Neutrophil (primary cell): Measurements from ENCODE around the gene JAK1.

Experiments
- H3K27ac ChIP-seq: fragments of 200-600 bp; sonication (generic); 2 replicates; pipeline ENCODE4 v1.5.1; 2016; ENCODE audit warnings: mild to moderate bottlenecking, moderate library complexity
- H3K27me3 ChIP-seq: fragments of 200-600 bp; sonication (generic); 2 replicates; pipeline ENCODE4 v1.6.0; 2016; ENCODE audit warnings: mild to moderate bottlenecking
- H3K36me3 ChIP-seq: fragments of 200-600 bp; sonication (generic); 2 replicates; pipeline ENCODE4 v1.5.1; 2017
- H3K4me1 ChIP-seq, 2 experiments: fragments of 200-600 bp in 1 of 2; sonication (generic) in 1 of 2; 1 replicate in 1 of 2; 2 replicates in 1 of 2; pipeline versions ENCODE4 v1.5.1 to v1.6.1; 2013 to 2016; ENCODE audit warnings: low read depth in 1 of 2, low read length in 1 of 2, mild to moderate bottlenecking in 1 of 2, moderate library complexity in 1 of 2; ENCODE audit not compliant: control insufficient read depth in 1 of 2, insufficient read depth in 1 of 2
- H3K4me3 ChIP-seq, 2 experiments: fragments of 200-600 bp in 1 of 2; sonication (generic) in 1 of 2; 1 replicate in 1 of 2; 2 replicates in 1 of 2; pipeline ENCODE4 v1.5.1; 2013 to 2016; ENCODE audit warnings: low read depth in 1 of 2, low read length in 1 of 2, mild to moderate bottlenecking in 1 of 2, moderate library complexity in 1 of 2
- H3K9me3 ChIP-seq: fragments of 200-600 bp; sonication (generic); 2 replicates; pipeline ENCODE4 v1.5.1; 2016
- TF ChIP-seq, protein P1 (sequence below): fragments of 200-600 bp; sonication (generic); IDR thresholded peaks from 2 replicates; pipeline ENCODE4 v1.5.1; 2016; ENCODE audit warnings: antibody characterized with exemption

The JAK1 gene

DNA sequence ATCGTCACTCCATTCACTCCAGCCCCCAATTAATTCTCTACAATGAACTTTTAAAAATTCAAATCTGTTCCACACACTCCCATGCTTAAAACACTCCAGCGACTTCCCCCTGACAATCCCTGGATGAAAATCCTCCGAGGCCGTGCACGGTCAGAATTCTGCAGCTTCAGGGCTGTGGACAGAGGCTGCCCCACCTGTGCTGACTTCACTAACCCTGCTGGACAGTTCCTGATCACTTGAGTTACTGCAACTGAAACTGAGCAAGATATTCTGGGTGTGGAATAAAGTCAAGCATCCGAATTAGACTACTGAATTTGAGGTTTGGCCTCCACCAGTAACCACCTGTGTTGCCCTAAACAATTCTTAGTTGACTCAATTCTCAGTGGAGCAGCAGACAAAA lies 1.0 kb upstream of the JAK1 start:
- Histone ChIP-seq H3K27ac (no peak overlapping the region), H3K4me1 (peaks cover 38% of the 10 kb centered on the region in 2 experiments), H3K36me3 (no peaks in the 10 kb centered on the region), H3K9me3 (no peaks in the 10 kb centered on the region), H3K4me3 (no peak overlapping the region), H3K27me3 (peaks cover 5% of the 10 kb centered on the region)
- TF ChIP-seq, protein P1, sequence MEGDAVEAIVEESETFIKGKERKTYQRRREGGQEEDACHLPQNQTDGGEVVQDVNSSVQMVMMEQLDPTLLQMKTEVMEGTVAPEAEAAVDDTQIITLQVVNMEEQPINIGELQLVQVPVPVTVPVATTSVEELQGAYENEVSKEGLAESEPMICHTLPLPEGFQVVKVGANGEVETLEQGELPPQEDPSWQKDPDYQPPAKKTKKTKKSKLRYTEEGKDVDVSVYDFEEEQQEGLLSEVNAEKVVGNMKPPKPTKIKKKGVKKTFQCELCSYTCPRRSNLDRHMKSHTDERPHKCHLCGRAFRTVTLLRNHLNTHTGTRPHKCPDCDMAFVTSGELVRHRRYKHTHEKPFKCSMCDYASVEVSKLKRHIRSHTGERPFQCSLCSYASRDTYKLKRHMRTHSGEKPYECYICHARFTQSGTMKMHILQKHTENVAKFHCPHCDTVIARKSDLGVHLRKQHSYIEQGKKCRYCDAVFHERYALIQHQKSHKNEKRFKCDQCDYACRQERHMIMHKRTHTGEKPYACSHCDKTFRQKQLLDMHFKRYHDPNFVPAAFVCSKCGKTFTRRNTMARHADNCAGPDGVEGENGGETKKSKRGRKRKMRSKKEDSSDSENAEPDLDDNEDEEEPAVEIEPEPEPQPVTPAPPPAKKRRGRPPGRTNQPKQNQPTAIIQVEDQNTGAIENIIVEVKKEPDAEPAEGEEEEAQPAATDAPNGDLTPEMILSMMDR, result no peak

DNA sequence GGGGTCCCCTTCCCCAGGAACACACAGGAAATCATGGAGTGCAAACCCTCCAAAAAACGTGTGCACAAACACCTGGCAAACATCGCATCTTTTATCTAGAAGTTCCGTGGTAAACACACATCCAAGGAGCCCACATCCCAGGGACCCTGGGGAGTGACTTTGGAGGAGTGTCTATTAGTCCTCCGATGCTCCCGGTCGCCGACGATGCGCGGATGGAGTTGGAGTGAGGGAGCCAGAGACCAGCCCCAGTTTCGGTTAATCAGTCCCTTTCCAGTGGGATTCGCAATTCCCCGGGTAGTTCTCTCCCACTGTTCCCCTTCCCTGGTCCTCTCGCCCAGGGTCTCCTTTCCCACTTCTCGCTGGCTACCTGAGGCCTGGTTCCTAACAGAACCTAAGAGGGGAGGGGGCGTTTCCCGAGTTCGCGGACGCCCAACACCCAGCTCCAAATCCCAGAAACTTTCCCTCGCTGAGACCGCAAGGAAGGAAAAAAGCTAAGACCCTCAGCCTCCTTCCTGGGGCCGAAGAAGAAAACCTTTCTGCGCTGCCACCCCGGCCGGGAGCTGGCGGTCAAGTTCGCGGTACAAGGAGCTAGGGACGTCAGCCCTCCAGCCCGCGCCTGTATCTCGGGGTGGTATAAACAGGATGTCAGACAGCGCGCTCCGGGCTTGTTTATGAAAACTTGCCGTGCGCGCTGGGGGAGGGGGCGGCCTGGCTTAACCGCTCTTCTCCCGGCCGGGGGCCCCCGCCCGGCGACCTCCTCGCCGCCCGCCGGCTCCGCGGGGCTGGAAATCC lies 787 bp downstream of the JAK1 start:
- Histone ChIP-seq H3K4me1 (peaks cover 47 to 54% of the 10 kb centered on the region in 2 experiments), H3K27ac (peak overlapping the region; percentile 97)
- TF ChIP-seq, protein P1, result no peak

DNA sequence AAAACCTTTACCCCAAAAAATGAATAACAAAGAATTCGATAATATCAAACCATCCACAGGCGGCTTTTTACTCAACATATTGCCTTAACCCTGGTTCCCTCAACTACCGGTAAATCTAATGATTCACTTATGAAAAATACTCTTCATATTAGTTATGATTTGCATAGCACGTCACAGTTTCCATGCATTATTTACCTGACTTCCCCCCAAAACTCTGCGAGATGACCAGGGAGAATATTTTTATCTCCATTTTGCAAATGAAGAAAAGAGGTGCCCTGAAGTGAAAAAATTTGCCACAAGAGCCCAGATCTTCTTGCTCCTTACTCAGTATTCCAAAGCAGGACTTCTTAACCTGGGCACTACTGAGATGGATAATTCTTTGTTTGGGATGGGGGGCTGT lies 2.9 kb downstream of the JAK1 start:
- no peaks in the 10 kb centered on the region for H3K9me3 ChIP-seq
- H3K4me3 ChIP-seq, result peak overlapping the region in 1 of 2 experiments; percentile 77
- no peaks in the 10 kb centered on the region for H3K36me3 ChIP-seq
- H3K27me3 ChIP-seq, result peaks cover 5% of the 10 kb centered on the region
- TF ChIP-seq, protein P1, result no peak
- peaks cover 47 to 62% of the 10 kb centered on the region in 2 experiments for H3K4me1 ChIP-seq
- H3K27ac ChIP-seq, result no peak overlapping the region

More for the DNA sequence above, 787 bp downstream of the JAK1 start:
- Histone ChIP-seq H3K4me3 (peak overlapping the region; percentile 77 to 96), H3K9me3 (no peaks in the 10 kb centered on the region), H3K27me3 (peaks cover 5% of the 10 kb centered on the region), H3K36me3 (no peaks in the 10 kb centered on the region)

DNA sequence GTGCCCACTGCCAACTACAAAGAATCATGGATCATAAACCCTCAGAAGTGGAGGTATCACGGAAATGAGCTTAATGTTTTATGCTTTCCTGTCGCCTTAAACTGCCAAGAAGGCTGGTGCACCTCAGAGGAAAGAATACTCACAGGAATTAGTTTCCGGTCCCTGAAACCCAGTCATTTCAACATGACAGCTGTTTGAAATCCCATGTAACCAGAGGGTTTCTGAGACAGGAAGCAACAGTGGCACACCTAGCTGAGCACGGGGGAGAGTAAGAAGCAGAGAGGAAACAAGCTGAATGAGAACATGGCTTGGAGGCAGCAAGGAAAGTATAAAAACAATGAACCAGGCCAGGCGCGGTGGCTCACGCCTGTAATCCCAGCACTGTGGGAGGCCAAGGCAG lies 3.9 kb downstream of the JAK1 start:
- Histone ChIP-seq H3K4me3 (peak overlapping the region in 1 of 2 experiments; percentile 5), H3K4me1 (peaks cover 47 to 63% of the 10 kb centered on the region in 2 experiments)
- TF ChIP-seq, protein P1, result no peak

DNA sequence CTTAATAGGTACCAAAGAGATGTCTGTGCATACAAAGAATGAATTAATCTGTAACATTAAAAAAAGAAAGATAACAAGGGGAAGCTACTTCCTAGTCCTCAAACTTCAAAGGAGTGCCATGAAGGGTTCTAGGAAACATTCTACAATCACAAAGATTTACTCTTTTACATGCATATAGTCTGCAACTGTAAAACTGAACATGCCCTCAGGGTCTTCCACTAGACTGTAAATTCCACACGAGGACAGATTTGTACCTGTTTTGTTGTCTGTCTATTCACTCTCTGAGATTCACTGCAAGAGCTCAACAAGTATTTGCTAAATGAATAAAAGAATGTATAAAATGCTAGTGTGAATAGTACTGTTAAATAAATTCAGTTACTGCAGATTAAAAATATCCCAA lies 4.4 kb downstream of the JAK1 start:
- H3K27ac ChIP-seq, result peak overlapping the region; percentile 63
- no peaks in the 10 kb centered on the region for H3K36me3 ChIP-seq
- TF ChIP-seq, protein P1, result no peak
- peaks cover 50 to 64% of the 10 kb centered on the region in 2 experiments for H3K4me1 ChIP-seq
- H3K27me3 ChIP-seq, result no peaks in the 10 kb centered on the region
- no peaks in the 10 kb centered on the region for H3K9me3 ChIP-seq
- H3K4me3 ChIP-seq, result no peak overlapping the region

More for the DNA sequence above, 3.9 kb downstream of the JAK1 start:
- H3K36me3 ChIP-seq, result no peaks in the 10 kb centered on the region
- no peaks in the 10 kb centered on the region for H3K9me3 ChIP-seq
- H3K27ac ChIP-seq, result peak overlapping the region; percentile 63
- peaks cover 4% of the 10 kb centered on the region for H3K27me3 ChIP-seq
